Measurements from ENCODE around the gene SINHCAF. TPM values are rescaled to one million over a fixed set of nuclear protein-coding genes. Genes with fewer than 3 reads are reported as not detected.
A peak's percentile ranks its signal among the peaks of the same experiment; 100 is the strongest.
"Not testable (repeated sequence)": the region's sequence is repeated elsewhere in the genome, so short reads cannot be mapped to it uniquely, and the experiment has no call there.

The SINHCAF gene
- total and polyA plus RNA-seq, 9 donors = 20.8 to 48.9 (median 32.5) TPM

DNA sequence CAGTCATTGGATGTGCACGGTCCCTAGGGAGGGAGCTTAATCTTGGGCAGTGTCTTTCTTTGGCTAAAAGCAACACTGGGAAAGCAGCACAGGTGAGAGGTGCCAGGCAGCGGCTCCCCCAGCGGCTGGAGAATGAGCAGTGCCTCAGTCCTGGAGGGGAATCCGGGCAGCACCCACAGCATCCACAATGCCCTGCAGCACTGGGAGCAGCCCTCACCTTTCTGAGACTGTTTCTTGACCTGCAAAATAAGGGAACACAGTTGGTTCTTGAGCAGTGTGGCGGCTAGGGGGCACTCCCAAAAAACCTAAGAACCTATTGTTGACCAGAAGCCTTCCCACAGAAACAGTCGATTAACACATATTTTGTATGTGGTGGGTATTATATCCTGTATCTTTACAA, 75.8 kb downstream of the SINHCAF start:
- 51% methylated on average over 3 of the region's 6 CpGs for WGBS (ENCODE audit: insufficient coverage)
- H3K27ac ChIP-seq (ENCODE audit: low read length) = no peak overlapping the region
- no peaks in the 10 kb centered on the region for H3K27me3 ChIP-seq (ENCODE audit: control insufficient read depth, insufficient read depth, low read length)
- no peak overlapping the region for H3K4me3 ChIP-seq (ENCODE audit: low read length)
- no peak for DNase-seq
- H3K9me3 ChIP-seq (replicated peaks; ENCODE audit: control insufficient read depth, low read depth, low read length) = no peaks in the 10 kb centered on the region
- H3K36me3 ChIP-seq (ENCODE audit: control insufficient read depth, insufficient read depth, low read length) = no peaks in the 10 kb centered on the region
- peaks cover 9% of the 10 kb centered on the region for H3K4me1 ChIP-seq (ENCODE audit: control insufficient read depth, insufficient read depth, low read length)

DNA sequence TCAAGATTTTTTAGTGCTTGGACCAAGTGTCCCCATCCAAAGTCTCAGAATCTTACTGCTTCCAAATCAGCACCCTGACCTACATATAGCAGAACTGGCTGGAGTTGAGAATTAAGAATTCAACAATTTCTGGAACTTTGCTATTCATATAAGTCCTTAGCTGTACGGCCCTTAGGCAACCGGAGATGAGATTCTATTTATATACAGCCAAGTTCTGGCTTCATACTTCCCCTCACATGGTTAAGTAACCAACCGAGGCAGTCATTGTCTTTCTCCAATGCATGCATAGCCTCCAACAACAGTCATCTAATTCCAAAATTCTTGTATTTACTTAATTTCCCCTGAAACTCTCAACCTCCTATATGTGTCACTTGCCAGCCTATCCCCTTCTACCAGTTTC, 76.6 kb downstream of the SINHCAF start:
- no peak overlapping the region for H3K27ac ChIP-seq (ENCODE audit: low read length)
- WGBS (ENCODE audit: insufficient coverage) = 38% methylated on average over 3 of the region's 3 CpGs
- DNase-seq = no peak
- H3K36me3 ChIP-seq (ENCODE audit: control insufficient read depth, insufficient read depth, low read length) = no peaks in the 10 kb centered on the region
- no peaks in the 10 kb centered on the region for H3K27me3 ChIP-seq (ENCODE audit: control insufficient read depth, insufficient read depth, low read length)
- H3K9me3 ChIP-seq (replicated peaks; ENCODE audit: control insufficient read depth, low read depth, low read length) = no peaks in the 10 kb centered on the region
- no peak overlapping the region for H3K4me3 ChIP-seq (ENCODE audit: low read length)
- H3K4me1 ChIP-seq (ENCODE audit: control insufficient read depth, insufficient read depth, low read length) = peaks cover 9% of the 10 kb centered on the region

DNA sequence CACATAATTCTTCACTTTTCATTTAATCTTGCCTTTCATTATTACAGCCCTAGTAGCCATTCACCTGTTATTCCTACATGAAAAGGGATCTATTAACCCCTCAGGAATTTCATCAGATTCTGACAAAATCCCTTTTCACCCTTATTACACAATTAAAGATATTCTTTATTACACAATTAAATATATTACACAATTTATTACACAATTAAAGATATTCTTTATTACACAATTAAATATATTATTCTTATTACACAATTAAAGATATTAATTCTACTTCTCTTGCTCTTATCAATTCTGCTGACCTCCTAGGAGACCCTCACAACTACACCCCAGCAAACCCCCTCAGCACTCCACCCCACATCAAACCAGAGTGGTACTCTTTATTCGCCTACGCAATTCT, 77.1 kb downstream of the SINHCAF start:
- Histone ChIP-seq H3K4me1 (ENCODE audit: control insufficient read depth, insufficient read depth, low read length) (peaks cover 9% of the 10 kb centered on the region), H3K4me3 (ENCODE audit: low read length) (no peak overlapping the region), H3K9me3 (replicated peaks; ENCODE audit: control insufficient read depth, low read depth, low read length) (no peaks in the 10 kb centered on the region), H3K27ac (ENCODE audit: low read length) (no peak overlapping the region), H3K36me3 (ENCODE audit: control insufficient read depth, insufficient read depth, low read length) (no peaks in the 10 kb centered on the region), H3K27me3 (ENCODE audit: control insufficient read depth, insufficient read depth, low read length) (no peaks in the 10 kb centered on the region)
- 100% methylated on average over 2 of the region's 2 CpGs for WGBS (ENCODE audit: insufficient coverage)
- DNase-seq = no peak

DNA sequence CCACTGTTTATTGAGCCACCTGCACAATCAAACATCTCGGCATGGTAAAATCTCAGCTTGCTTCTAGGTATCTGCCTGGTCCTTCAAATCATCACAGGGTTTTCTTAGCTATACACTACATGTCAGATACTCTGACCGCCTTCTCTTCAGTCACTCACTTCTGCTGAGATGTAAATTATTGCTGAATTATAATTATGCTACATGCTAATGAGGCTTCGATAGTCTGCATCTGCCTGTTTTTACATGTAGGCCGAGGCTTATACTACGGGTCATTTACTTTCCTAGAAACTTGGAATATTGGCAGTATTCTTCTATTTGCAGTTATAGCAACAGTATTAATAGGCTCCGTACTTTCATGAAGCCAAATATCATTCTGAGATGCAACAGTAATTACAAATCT, 77.6 kb downstream of the SINHCAF start:
- Histone ChIP-seq H3K9me3 (replicated peaks; ENCODE audit: control insufficient read depth, low read depth, low read length) (no peaks in the 10 kb centered on the region), H3K27me3 (ENCODE audit: control insufficient read depth, insufficient read depth, low read length) (no peaks in the 10 kb centered on the region), H3K27ac (ENCODE audit: low read length) (no peak overlapping the region), H3K4me1 (ENCODE audit: control insufficient read depth, insufficient read depth, low read length) (peaks cover 9% of the 10 kb centered on the region), H3K36me3 (ENCODE audit: control insufficient read depth, insufficient read depth, low read length) (no peaks in the 10 kb centered on the region), H3K4me3 (ENCODE audit: low read length) (no peak overlapping the region)
- WGBS (ENCODE audit: insufficient coverage) = 60% methylated on average over 1 of the region's 6 CpGs
- no peak for DNase-seq

DNA sequence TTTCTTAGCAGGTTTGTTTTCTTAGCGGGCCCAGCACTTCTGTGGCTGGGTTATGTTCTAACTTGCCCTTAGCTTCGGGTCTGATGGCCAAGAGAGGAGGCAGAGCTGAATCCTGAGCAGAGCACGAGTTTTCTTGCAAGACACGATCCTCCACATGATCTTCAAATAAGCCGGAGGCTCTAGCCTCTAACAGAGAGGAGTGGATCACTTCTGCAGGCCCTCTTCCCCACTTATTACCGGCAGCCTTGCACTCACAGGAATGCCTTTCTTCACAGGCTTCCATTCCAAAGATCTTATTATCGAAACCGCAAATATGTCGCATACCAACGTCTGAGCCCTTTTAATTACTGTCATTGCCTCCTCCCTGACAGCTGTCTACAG, 79.5 kb downstream of the SINHCAF start:
- H3K27ac ChIP-seq (ENCODE audit: low read length) = no peak overlapping the region
- WGBS (ENCODE audit: insufficient coverage) = 68% methylated on average over 8 of the region's 10 CpGs
- no peaks in the 10 kb centered on the region for H3K36me3 ChIP-seq (ENCODE audit: control insufficient read depth, insufficient read depth, low read length)
- no peak for DNase-seq
- peaks cover 9% of the 10 kb centered on the region for H3K4me1 ChIP-seq (ENCODE audit: control insufficient read depth, insufficient read depth, low read length)
- H3K9me3 ChIP-seq (replicated peaks; ENCODE audit: control insufficient read depth, low read depth, low read length) = no peaks in the 10 kb centered on the region
- no peak overlapping the region for H3K4me3 ChIP-seq (ENCODE audit: low read length)
- H3K27me3 ChIP-seq (ENCODE audit: control insufficient read depth, insufficient read depth, low read length) = no peaks in the 10 kb centered on the region

DNA sequence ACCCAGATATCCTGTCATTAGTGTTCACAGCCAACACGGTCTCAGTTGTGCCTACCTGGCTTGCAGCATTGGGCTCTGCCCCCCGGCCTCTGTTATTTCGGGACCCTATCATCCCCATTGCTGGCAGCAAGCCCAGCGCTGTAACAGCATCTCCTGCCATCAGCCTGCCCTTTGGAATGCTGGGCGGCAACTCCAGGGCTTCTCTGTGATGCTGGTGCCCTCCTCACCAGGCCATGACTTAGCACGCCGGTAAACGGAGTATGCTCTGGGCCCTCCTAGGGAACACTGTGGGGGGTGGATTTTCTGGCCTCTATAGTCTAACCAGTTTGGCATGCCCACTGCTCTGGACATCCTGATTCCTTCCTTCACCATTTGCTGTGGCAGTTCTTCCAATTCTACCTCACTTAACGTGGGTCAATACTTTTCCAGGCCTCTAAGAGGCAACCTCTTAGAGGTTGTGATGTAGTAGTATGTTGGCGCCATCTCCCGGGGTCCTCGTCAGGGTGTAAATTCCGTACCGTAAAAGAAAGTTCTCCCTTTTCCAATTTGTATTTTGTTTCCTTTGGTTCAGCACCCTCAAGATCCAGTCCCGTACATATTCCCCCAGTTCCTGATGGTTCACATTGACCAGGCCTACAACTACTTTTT, 80.0 kb downstream of the SINHCAF start:
- Histone ChIP-seq H3K36me3 (ENCODE audit: control insufficient read depth, insufficient read depth, low read length) (no peaks in the 10 kb centered on the region), H3K4me3 (ENCODE audit: low read length) (no peak overlapping the region), H3K9me3 (replicated peaks; ENCODE audit: control insufficient read depth, low read depth, low read length) (no peaks in the 10 kb centered on the region), H3K27me3 (ENCODE audit: control insufficient read depth, insufficient read depth, low read length) (no peaks in the 10 kb centered on the region), H3K4me1 (ENCODE audit: control insufficient read depth, insufficient read depth, low read length) (peaks cover 9% of the 10 kb centered on the region), H3K27ac (ENCODE audit: low read length) (no peak overlapping the region)
- 73% methylated on average over 9 of the region's 15 CpGs for WGBS (ENCODE audit: insufficient coverage)
- DNase-seq = no peak

DNA sequence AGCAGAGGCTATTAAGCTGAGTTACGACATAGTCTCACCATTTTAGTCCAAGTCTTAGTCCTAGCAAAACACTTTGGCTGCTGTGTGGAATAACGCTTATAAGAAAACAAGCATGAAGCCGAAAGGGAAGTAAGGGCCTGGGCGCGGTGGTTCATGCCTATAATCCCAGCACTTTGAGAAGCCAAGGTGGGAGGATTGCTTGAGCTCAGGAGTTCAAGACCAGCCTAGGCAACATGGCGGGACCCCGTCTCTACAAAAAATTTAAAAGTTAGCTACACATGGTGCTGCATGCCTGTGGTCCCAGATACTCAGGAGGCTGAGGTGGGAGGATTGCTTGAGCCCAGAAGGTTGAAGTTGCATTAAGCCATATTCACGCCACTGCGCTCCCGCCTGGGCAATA, 83.5 kb downstream of the SINHCAF start:
- not testable (repeated sequence) for H3K27ac ChIP-seq (ENCODE audit: low read length); DNase-seq; H3K4me3 ChIP-seq (ENCODE audit: low read length); H3K4me1 ChIP-seq (ENCODE audit: control insufficient read depth, insufficient read depth, low read length); H3K27me3 ChIP-seq (ENCODE audit: control insufficient read depth, insufficient read depth, low read length); H3K9me3 ChIP-seq (replicated peaks; ENCODE audit: control insufficient read depth, low read depth, low read length); H3K36me3 ChIP-seq (ENCODE audit: control insufficient read depth, insufficient read depth, low read length)
- WGBS (ENCODE audit: insufficient coverage) = 77% methylated on average over 8 of the region's 10 CpGs

DNA sequence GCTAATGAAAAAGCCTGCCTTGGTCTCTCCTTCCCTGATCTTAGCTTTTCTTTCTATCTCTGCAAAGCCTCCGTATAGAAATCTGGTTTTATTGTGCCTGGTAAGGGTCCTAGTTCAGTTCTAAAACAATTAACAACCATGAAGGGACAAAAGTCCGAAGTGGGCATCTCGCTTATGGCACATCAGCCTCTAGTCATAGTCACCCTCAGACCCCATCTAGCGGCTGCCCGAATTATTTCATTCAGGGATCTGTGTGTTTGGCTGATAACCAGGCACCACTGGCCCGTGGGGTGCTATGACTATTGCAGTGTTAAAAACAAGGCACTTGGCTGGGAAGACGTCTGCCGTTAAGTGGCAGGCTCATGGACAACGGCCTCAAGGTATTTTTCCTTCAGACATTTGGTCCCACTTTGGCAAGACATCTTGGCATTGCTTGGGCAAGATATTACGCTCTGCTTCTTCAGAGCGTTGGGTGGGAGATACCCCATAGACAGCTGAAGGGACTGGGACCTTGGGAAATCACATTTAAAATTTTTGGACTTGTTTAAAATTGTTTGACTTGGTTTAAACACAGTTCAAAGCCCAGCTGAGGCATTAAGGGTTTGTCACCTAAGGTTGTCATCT, 87.1 kb downstream of the SINHCAF start:
- Histone ChIP-seq H3K27ac (ENCODE audit: low read length) (no peak overlapping the region), H3K4me1 (ENCODE audit: control insufficient read depth, insufficient read depth, low read length) (peaks cover 31% of the 10 kb centered on the region), H3K27me3 (ENCODE audit: control insufficient read depth, insufficient read depth, low read length) (peaks cover 9% of the 10 kb centered on the region), H3K9me3 (replicated peaks; ENCODE audit: control insufficient read depth, low read depth, low read length) (no peaks in the 10 kb centered on the region), H3K36me3 (ENCODE audit: control insufficient read depth, insufficient read depth, low read length) (no peaks in the 10 kb centered on the region), H3K4me3 (ENCODE audit: low read length) (no peak overlapping the region)
- peak; percentile 69 for DNase-seq
- 21% methylated on average over 8 of the region's 11 CpGs for WGBS (ENCODE audit: insufficient coverage)

DNA sequence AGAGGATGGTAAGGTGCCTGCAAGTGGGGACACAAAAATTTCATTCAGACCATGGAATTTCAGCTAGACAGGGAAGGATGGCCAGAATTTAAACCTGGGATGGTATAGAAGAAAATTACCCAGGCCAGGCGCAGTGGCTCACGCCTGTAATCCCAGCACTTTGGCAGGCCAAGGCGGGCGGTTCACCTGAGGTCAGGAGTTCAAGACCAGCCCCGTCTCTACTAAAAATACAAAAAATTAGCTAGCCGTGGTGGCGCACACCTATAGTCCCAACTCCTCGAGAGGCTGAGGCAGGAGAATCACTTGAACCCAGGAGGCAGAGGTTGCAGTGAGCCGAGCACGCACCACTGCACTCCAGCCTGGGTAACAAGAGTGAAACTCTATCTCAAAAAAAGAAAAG, 87.6 kb downstream of the SINHCAF start:
- peaks cover 36% of the 10 kb centered on the region for H3K4me1 ChIP-seq (ENCODE audit: control insufficient read depth, insufficient read depth, low read length)
- H3K27ac ChIP-seq (ENCODE audit: low read length); H3K4me3 ChIP-seq (ENCODE audit: low read length); DNase-seq; H3K9me3 ChIP-seq (replicated peaks; ENCODE audit: control insufficient read depth, low read depth, low read length); H3K36me3 ChIP-seq (ENCODE audit: control insufficient read depth, insufficient read depth, low read length): not testable (repeated sequence)
- WGBS (ENCODE audit: insufficient coverage) = 74% methylated on average over 9 of the region's 10 CpGs
- H3K27me3 ChIP-seq (ENCODE audit: control insufficient read depth, insufficient read depth, low read length) = peaks cover 14% of the 10 kb centered on the region

DNA sequence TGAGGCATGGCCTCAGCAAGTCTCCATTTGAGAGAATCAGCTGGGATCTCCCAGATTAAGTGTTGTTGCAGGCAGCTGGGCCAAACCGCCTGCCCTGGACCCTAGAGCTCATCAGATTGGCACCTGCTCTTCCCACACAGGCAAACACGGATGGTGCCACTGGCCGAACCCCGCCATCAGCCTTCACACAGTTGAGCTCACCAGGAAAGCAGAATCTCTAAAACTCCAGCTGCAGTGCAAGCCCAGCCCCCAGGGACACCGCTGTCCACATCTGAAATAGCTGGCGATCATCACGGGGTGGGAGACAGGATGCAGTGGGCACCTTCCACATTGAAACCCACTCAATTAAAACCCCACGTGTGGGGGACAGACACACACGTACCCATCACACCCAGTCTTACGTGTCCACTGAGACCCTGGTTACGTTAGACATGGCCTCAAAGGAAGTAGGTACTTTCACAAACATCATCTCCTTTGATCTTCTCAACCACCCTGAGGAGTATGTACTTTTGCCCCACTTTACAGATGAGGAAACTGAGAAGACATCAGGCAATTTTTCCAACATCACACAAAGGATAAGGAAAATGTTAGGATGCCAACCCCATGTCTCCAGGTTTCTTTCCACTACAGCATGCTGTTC, 88.8 kb downstream of the SINHCAF start:
- Histone ChIP-seq H3K36me3 (ENCODE audit: control insufficient read depth, insufficient read depth, low read length) (no peaks in the 10 kb centered on the region), H3K4me3 (ENCODE audit: low read length) (no peak overlapping the region), H3K9me3 (replicated peaks; ENCODE audit: control insufficient read depth, low read depth, low read length) (no peaks in the 10 kb centered on the region), H3K27me3 (ENCODE audit: control insufficient read depth, insufficient read depth, low read length) (peaks cover 14% of the 10 kb centered on the region), H3K27ac (ENCODE audit: low read length) (no peak overlapping the region), H3K4me1 (ENCODE audit: control insufficient read depth, insufficient read depth, low read length) (peaks cover 43% of the 10 kb centered on the region)
- WGBS (ENCODE audit: insufficient coverage) = 71% methylated on average over 9 of the region's 11 CpGs
- DNase-seq = no peak

Measured in muscle of leg (tissue), 11 donors.